ENCODE results near the gene NLRC3. TPM values are rescaled to one million over a fixed set of nuclear protein-coding genes. Genes with fewer than 3 reads are reported as not detected.
"Not testable (repeated sequence)": the region's sequence is repeated elsewhere in the genome, so short reads cannot be mapped to it uniquely, and the experiment has no call there.

Gene NLRC3
- total RNA-seq, 1 experiment from 2014 or later, result 0.09 TPM

GRCh38 chr16:3528406-3528805 is 48.8 kb downstream of the NLRC3 start:
- Histone ChIP-seq H3K27ac (ENCODE audit: low read depth, low read length, poor library complexity, severe bottlenecking) (no peak overlapping the region), H3K36me3 (ENCODE audit: insufficient read depth, low read length, poor library complexity, severe bottlenecking) (peaks cover 31% of the 10 kb centered on the region), H3K4me1 (ENCODE audit: insufficient read depth, low read length, poor library complexity, severe bottlenecking) (no peaks in the 10 kb centered on the region), H3K4me3 (ENCODE audit: low read depth, low read length, poor library complexity, severe bottlenecking) (no peak overlapping the region), H3K9me3 (ENCODE audit: low read depth, low read length, poor library complexity, severe bottlenecking) (no peaks in the 10 kb centered on the region), H3K27me3 (replicated peaks; ENCODE audit: insufficient read depth, low read depth, low read length, poor library complexity) (no peaks in the 10 kb centered on the region)
- ChIA-PET POLR2A (ENCODE audit: low non-redundant PET) (no interaction called here), CTCF (no interaction called here)
- TF ChIP-seq EZH2 (IDR thresholded peaks at IDR 0.05; ENCODE audit: borderline replicate concordance, low read depth, low read length, poor library complexity, severe bottlenecking), result no peak
- no peak for TF ChIP-seq CTCF (conservative IDR thresholded peaks at IDR 0.05; ENCODE audit: low read depth, low read length)
- BruUV-seq (replicated peaks), result no TSS peak
- intact Hi-C loops (cut with micrococcal nuclease; ENCODE audit: unreplicated experiment), result no loop called here
- DNase-seq (ENCODE audit: low spot score), result no peak

GRCh38 chr16:3527216-3527829 is 49.9 kb downstream of the NLRC3 start:
- H3K27me3 ChIP-seq (replicated peaks; ENCODE audit: insufficient read depth, low read depth, low read length, poor library complexity); H3K27ac ChIP-seq (ENCODE audit: low read depth, low read length, poor library complexity, severe bottlenecking); H3K9me3 ChIP-seq (ENCODE audit: low read depth, low read length, poor library complexity, severe bottlenecking); CTCF ChIA-PET; BruUV-seq (replicated peaks); intact Hi-C loops (cut with micrococcal nuclease; ENCODE audit: unreplicated experiment); H3K4me1 ChIP-seq (ENCODE audit: insufficient read depth, low read length, poor library complexity, severe bottlenecking); POLR2A ChIA-PET (ENCODE audit: low non-redundant PET); H3K4me3 ChIP-seq (ENCODE audit: low read depth, low read length, poor library complexity, severe bottlenecking): not testable (repeated sequence)
- DNase-seq (ENCODE audit: low spot score), result peak; percentile 67
- peak; percentile 60 for TF ChIP-seq CTCF (conservative IDR thresholded peaks at IDR 0.05; ENCODE audit: low read depth, low read length)
- peaks cover 34% of the 10 kb centered on the region for H3K36me3 ChIP-seq (ENCODE audit: insufficient read depth, low read length, poor library complexity, severe bottlenecking)

- CTCF ChIA-PET, result no interaction called here
- POLR2A ChIA-PET (ENCODE audit: low non-redundant PET), result interaction anchor here (0.5 kb wide), 1 partner anchor 32 kb away, joined by 5 read pairs; no protein-coding TSS in a partner anchor
- Histone ChIP-seq H3K36me3 (ENCODE audit: insufficient read depth, low read length, poor library complexity, severe bottlenecking) (peaks cover 34% of the 10 kb centered on the region), H3K4me3 (ENCODE audit: low read depth, low read length, poor library complexity, severe bottlenecking) (no peak overlapping the region), H3K9me3 (ENCODE audit: low read depth, low read length, poor library complexity, severe bottlenecking) (no peaks in the 10 kb centered on the region), H3K27ac (ENCODE audit: low read depth, low read length, poor library complexity, severe bottlenecking) (no peak overlapping the region), H3K4me1 (ENCODE audit: insufficient read depth, low read length, poor library complexity, severe bottlenecking) (no peaks in the 10 kb centered on the region), H3K27me3 (replicated peaks; ENCODE audit: insufficient read depth, low read depth, low read length, poor library complexity) (no peaks in the 10 kb centered on the region)
- DNase-seq (ENCODE audit: low spot score), result no peak
- intact Hi-C loops (cut with micrococcal nuclease; ENCODE audit: unreplicated experiment), result no loop called here
- no TSS peak for BruUV-seq (replicated peaks)
- no peak for TF ChIP-seq CTCF (conservative IDR thresholded peaks at IDR 0.05; ENCODE audit: low read depth, low read length)
- TF ChIP-seq EZH2 (IDR thresholded peaks at IDR 0.05; ENCODE audit: borderline replicate concordance, low read depth, low read length, poor library complexity, severe bottlenecking), result no peak
Measured at GRCh38 chr16:3525951-3526350, 51.3 kb downstream of the NLRC3 start.
